NB4 (cell line): ENCODE measurements around the gene PHF12.
A peak's percentile ranks its signal among the peaks of the same experiment; 100 is the strongest.

ENCODE experiments used
- DNase-seq: peaks from one replicate; pipeline ENCODE4 v3.0.0; 2010; ENCODE audit warnings: low read depth
- H3K4me3 ChIP-seq: one replicate; pipeline ENCODE4 v1.5.1; 2011; ENCODE audit warnings: mild to moderate bottlenecking, low read depth, low read length, moderate library complexity
- CTCF ChIP-seq: IDR thresholded peaks from one replicate; pipeline ENCODE4 v1.5.1; 2012; ENCODE audit warnings: low read depth, low read length
- MYC ChIP-seq: IDR thresholded peaks from 2 replicates; pipeline ENCODE4 v1.6.1; 2011; ENCODE audit warnings: low read depth, low read length
- POLR2A ChIP-seq: IDR thresholded peaks from 2 replicates; pipeline ENCODE4 v1.6.1; 2011; ENCODE audit warnings: mild to moderate bottlenecking; ENCODE audit not compliant: insufficient read length; ENCODE audit errors: extremely low read depth
- TF ChIP-seq, protein P1 (sequence below): IDR thresholded peaks from 2 replicates; pipeline ENCODE4 v1.6.1; 2011; ENCODE audit warnings: low read depth, low read length

The PHF12 gene

DNA sequence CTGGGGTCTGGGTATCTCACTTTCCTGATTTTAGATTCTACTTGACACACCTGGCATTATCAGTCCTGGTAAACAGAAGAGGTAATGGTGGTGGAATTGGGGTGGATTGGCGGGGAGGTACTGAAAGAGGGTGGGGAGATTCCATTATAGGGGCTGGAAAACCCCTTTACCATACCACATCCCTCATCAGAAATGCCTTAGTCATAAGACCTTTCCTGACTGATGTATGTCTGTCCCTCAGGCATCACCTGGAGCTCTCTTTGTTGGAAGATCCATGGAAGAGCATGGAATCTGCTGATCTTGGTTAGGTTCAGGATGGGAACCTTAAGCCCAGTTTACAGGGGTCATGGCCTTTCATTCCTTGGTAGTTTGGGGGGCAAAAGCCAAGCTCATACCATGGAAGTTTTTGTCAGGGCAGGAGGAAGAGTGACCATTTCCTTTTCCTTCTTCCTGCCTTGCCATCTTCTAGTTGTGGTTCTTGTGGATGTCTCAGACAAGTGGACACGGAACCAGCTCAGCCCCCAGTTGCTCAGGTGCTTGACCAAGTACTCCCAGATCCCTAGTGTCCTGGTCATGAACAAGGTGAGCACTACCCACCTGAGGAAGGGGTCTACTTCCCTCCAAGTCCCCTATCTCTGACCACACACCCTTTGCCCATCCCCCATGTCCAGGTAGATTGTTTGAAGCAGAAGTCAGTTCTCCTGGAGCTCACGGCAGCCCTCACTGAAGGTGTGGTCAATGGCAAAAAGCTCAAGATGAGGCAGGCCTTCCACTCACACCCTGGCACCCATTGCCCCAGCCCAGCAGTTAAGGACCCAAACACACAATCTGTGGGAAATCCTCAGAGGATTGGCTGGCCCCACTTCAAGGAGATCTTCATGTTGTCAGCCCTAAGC, 93.2 kb downstream of the PHF12 start:
- DNase-seq: no peak
- TF ChIP-seq, protein P1, sequence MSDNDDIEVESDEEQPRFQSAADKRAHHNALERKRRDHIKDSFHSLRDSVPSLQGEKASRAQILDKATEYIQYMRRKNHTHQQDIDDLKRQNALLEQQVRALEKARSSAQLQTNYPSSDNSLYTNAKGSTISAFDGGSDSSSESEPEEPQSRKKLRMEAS: no peak
- no peak for TF ChIP-seq POLR2A
- no peak for TF ChIP-seq CTCF
- no peak for TF ChIP-seq MYC
- H3K4me3 ChIP-seq: no peak overlapping the region

DNA sequence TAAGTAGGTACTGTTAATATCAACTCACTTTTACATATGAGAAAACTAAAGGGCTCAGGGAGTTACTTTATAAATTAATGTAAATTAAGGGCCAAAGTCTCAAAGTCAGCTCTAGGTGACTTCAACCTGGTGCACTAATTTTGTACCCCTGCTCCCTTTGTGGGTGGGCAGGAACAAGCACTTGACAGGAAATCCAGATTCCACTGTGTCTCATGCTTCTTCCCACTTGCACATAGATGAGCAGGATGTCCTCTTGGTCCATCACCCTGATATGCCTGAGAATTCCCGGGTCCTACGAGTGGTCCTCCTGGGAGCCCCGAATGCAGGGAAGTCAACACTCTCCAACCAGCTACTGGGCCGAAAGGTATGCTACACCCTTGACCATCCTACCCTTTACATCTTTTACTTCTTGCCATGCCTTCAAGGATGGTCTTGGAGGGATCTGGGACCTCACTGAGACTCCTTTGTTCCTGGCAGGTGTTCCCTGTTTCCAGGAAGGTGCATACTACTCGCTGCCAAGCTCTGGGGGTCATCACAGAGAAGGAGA, 95.2 kb downstream of the PHF12 start:
- TF ChIP-seq POLR2A (no peak), CTCF (no peak), MYC (no peak)
- TF ChIP-seq, protein P1: no peak
- no peak for DNase-seq
- H3K4me3 ChIP-seq: peak overlapping the region; percentile 87

- DNase-seq: no peak
- TF ChIP-seq CTCF: no peak
- H3K4me3 ChIP-seq: peak overlapping the region; percentile 87
Observed at GRCh38 chr17:28855336-28855679, 96.0 kb downstream of the PHF12 start.
